GM23338 (cell line): Measurements from ENCODE around the gene SERINC4. TPM values are rescaled to one million over a fixed set of nuclear protein-coding genes. Genes with fewer than 3 reads are reported as not detected.

Source experiments
- ATAC-seq: fragments of 200-7000 bp; cut with Tn5 transposase; 3 replicates; pipeline ENCODE4 v1.9.1; 2020
- DNase-seq: peaks from one replicate; pipeline ENCODE4 v3.0.0-alpha.2; 2015; ENCODE audit warnings: low spot score
- H2AFZ ChIP-seq: fragments of 200-600 bp; sonication (generic); 2 replicates; pipeline ENCODE4 v1.8.0; 2016; ENCODE audit warnings: antibody characterized with exemption, mild to moderate bottlenecking, moderate library complexity
- H3F3A ChIP-seq: fragments of 200-600 bp; sonication (generic); replicated peaks from 2 replicates; pipeline ENCODE4 v1.8.0; 2017; ENCODE audit warnings: antibody characterized with exemption, mixed run types, low read depth
- H3K27ac ChIP-seq: fragments of 200-600 bp; sonication (generic); 2 replicates; pipeline ENCODE4 v1.6.1; 2016; ENCODE audit warnings: low read depth
- H3K27me3 ChIP-seq: fragments of 200-600 bp; sonication (generic); 2 replicates; pipeline ENCODE4 v1.8.0; 2016; ENCODE audit warnings: mild to moderate bottlenecking, mixed run types, moderate library complexity; ENCODE audit not compliant: insufficient read depth
- H3K36me3 ChIP-seq: fragments of 200-600 bp; sonication (generic); 2 replicates; pipeline ENCODE4 v1.8.0; 2016; ENCODE audit warnings: mild to moderate bottlenecking; ENCODE audit not compliant: insufficient read depth
- H3K4me1 ChIP-seq: fragments of 200-600 bp; sonication (generic); 2 replicates; pipeline ENCODE4 v1.8.0; 2016; ENCODE audit warnings: mild to moderate bottlenecking, moderate library complexity; ENCODE audit not compliant: insufficient read depth
- H3K4me2 ChIP-seq: fragments of 200-600 bp; sonication (generic); 2 replicates; pipeline ENCODE4 v1.7.1; 2017; ENCODE audit warnings: mixed run types
- H3K4me3 ChIP-seq: fragments of 200-600 bp; sonication (generic); 2 replicates; pipeline ENCODE4 v1.6.1; 2016; ENCODE audit warnings: mixed run types
- H3K79me2 ChIP-seq: fragments of 200-600 bp; sonication (generic); replicated peaks from 2 replicates; pipeline ENCODE4 v1.8.0; 2017; ENCODE audit warnings: mild to moderate bottlenecking; ENCODE audit not compliant: insufficient read depth
- H3K9me2 ChIP-seq: fragments of 200-600 bp; sonication (generic); 2 replicates; pipeline ENCODE4 v1.8.0; 2017; ENCODE audit not compliant: insufficient read depth
- H4K20me1 ChIP-seq: fragments of 200-600 bp; sonication (generic); replicated peaks from 2 replicates; pipeline ENCODE4 v1.8.0; 2017; ENCODE audit warnings: mild to moderate bottlenecking; ENCODE audit not compliant: insufficient read depth
- H3K27ac Mint-ChIP-seq: 2 replicates; pipeline ENCODE4 v1.8.0; 2020; ENCODE audit warnings: inconsistent platforms, mild to moderate bottlenecking, moderate library complexity, mixed read lengths
- H3K27me3 Mint-ChIP-seq: 3 replicates; pipeline ENCODE4 v1.8.0; 2022; ENCODE audit warnings: low read depth, mild to moderate bottlenecking, moderate library complexity, mixed read lengths, inconsistent platforms; ENCODE audit not compliant: insufficient read depth, poor library complexity
- H3K36me3 Mint-ChIP-seq: 3 replicates; pipeline ENCODE4 v1.8.0; 2021; ENCODE audit warnings: low read depth, mild to moderate bottlenecking, inconsistent platforms, moderate library complexity, mixed read lengths
- H3K4me1 Mint-ChIP-seq: 3 replicates; pipeline ENCODE4 v1.8.0; 2020; ENCODE audit warnings: mild to moderate bottlenecking, inconsistent platforms, mixed read lengths
- H3K4me3 Mint-ChIP-seq: 3 replicates; pipeline ENCODE4 v1.8.0; 2021; ENCODE audit warnings: moderate library complexity, mild to moderate bottlenecking, inconsistent platforms, mixed read lengths
- H3K9me3 Mint-ChIP-seq: 3 replicates; pipeline ENCODE4 v1.8.0; 2020; ENCODE audit warnings: moderate library complexity, mild to moderate bottlenecking, inconsistent platforms, mixed read lengths
- CREB1 ChIP-seq: fragments of 250-450 bp; sonication (Bioruptor Pico); IDR thresholded peaks from 2 replicates; pipeline ENCODE4 v1.5.0; 2020; ENCODE audit warnings: low read depth, mild to moderate bottlenecking, moderate library complexity
- CTCF ChIP-seq, 2 experiments: fragments of 200-600 bp in 1 of 2; sonication (generic) in 1 of 2; conservative IDR thresholded peaks; 2 replicates each; pipeline versions ENCODE4 v1.5.1 to v1.6.1; 2016 to 2017; ENCODE audit warnings: antibody characterized with exemption in 2 of 2, low read depth in 2 of 2, mild to moderate bottlenecking in 2 of 2, moderate library complexity in 1 of 2
- ETS1 ChIP-seq: IDR thresholded peaks from 2 replicates; pipeline ENCODE4 v1.6.1; 2016; ENCODE audit warnings: antibody characterized with exemption
- EZH2 ChIP-seq: fragments of 200-600 bp; sonication (generic); IDR thresholded peaks from one replicate; pipeline ENCODE4 v1.8.0; 2017; ENCODE audit warnings: antibody characterized with exemption, mild to moderate bottlenecking, low read depth; ENCODE audit not compliant: unreplicated experiment
- EZH2phosphoT487 ChIP-seq: fragments of 200-600 bp; sonication (generic); IDR thresholded peaks from one replicate; pipeline ENCODE4 v1.8.1; 2018; ENCODE audit warnings: antibody characterized with exemption; ENCODE audit not compliant: unreplicated experiment
- JUNB ChIP-seq: IDR thresholded peaks from one replicate; pipeline ENCODE4 v1.6.1; 2016; ENCODE audit warnings: antibody characterized with exemption; ENCODE audit not compliant: unreplicated experiment
- NANOG ChIP-seq: IDR thresholded peaks from 2 replicates; pipeline ENCODE4 v1.6.1; 2016; ENCODE audit warnings: antibody characterized with exemption, borderline replicate concordance
- POLR2AphosphoS5 ChIP-seq: IDR thresholded peaks from 2 replicates; pipeline ENCODE4 v1.6.1; 2016; ENCODE audit warnings: antibody characterized with exemption, low read depth
- REST ChIP-seq: IDR thresholded peaks from one replicate; pipeline ENCODE4 v1.6.1; 2018; ENCODE audit warnings: antibody characterized with exemption; ENCODE audit not compliant: unreplicated experiment
- STAT1 ChIP-seq: IDR thresholded peaks from one replicate; pipeline ENCODE4 v1.6.1; 2016; ENCODE audit warnings: antibody characterized with exemption; ENCODE audit not compliant: unreplicated experiment
- ZNF114 ChIP-seq: fragments of 250-450 bp; sonication (Bioruptor Pico); IDR thresholded peaks from 2 replicates; pipeline ENCODE4 v1.5.0; 2020; ENCODE audit warnings: mild to moderate bottlenecking, moderate library complexity
- ZNF331 ChIP-seq: fragments of 250-450 bp; sonication (Bioruptor Pico); IDR thresholded peaks from 2 replicates; pipeline ENCODE4 v1.5.0; 2020; ENCODE audit warnings: low read depth, mild to moderate bottlenecking, moderate library complexity
- ZNF462 ChIP-seq: fragments of 250-450 bp; sonication (Bioruptor Pico); IDR thresholded peaks from 2 replicates; pipeline ENCODE4 v1.5.0; 2020; ENCODE audit warnings: mild to moderate bottlenecking, moderate library complexity
- polyA plus RNA-seq: library from polyadenylated mRNA; unstranded; fragments of >200 nt; fragmentation: Nextera tagmentation; extraction: Ambion mirVana; gene quantifications from 2 replicates; pipeline ENCODE4 v1.2.1, GENCODE V29; 2016
- total RNA-seq: library from RNA; depleted of rRNA; stranded (reverse); fragments of >200 nt; shearing (Covaris generic); gene quantifications from 2 replicates; pipeline ENCODE4 v1.2.3, GENCODE V29; 2014

The SERINC4 gene
- total and polyA plus RNA-seq, 2 experiments from 2014 or later, result not detected

- Histone ChIP-seq H3K9me2 (no peaks in the 10 kb centered on the region), H3F3A (peaks cover 41% of the 10 kb centered on the region), H3K36me3 (peaks cover 9% of the 10 kb centered on the region), H4K20me1 (peaks cover 2% of the 10 kb centered on the region; the same call in 1 of the 2 replicates), H3K4me3 (peak within 1 kb of the TSS; percentile 89), H3K27me3 (no peaks in the 10 kb centered on the region), H3K27ac (peak within 1 kb of the TSS; percentile 94), H2AFZ (peak within 1 kb of the TSS; percentile 49; the same call in 1 of the 2 replicates), H3K4me1 (peaks cover 28% of the 10 kb centered on the region), H3K4me2 (peak within 1 kb of the TSS; percentile 88), H3K79me2 (peaks cover 15% of the 10 kb centered on the region)
- ATAC-seq (peak; percentile 84), DNase-seq (peak; percentile 93)
- peaks cover 38% of the 10 kb centered on the region for H3K4me1 Mint-ChIP-seq
- peaks cover 71% of the 10 kb centered on the region for H3K36me3 Mint-ChIP-seq
- peaks cover 12% of the 10 kb centered on the region for H3K27me3 Mint-ChIP-seq
- peak within 1 kb of the TSS; percentile 99 for H3K4me3 Mint-ChIP-seq
- TF ChIP-seq ETS1 (peak; percentile 30; the same call in 1 of the 2 replicates), NANOG (no peak), EZH2 (no peak), ZNF462 (CRISPR knock-in tag) (no peak), POLR2AphosphoS5 (peak; percentile 92), EZH2phosphoT487 (no peak), ZNF114 (no peak), REST (no peak), CREB1 (peak; percentile 42; the same call in 1 of the 2 replicates), JUNB (no peak), STAT1 (no peak), ZNF331 (CRISPR knock-in tag) (no peak), CTCF (conservative IDR thresholded peaks at IDR 0.05; ENCODE audit: low read depth in 2 of 2) (no peak)
- H3K9me3 Mint-ChIP-seq, result no peaks in the 10 kb centered on the region
- H3K27ac Mint-ChIP-seq, result peak within 1 kb of the TSS; percentile 98
Observed at GRCh38 chr15:43800286-43801141, 494 bp upstream of the SERINC4 start, which contains the start of gene HYPK. HYPK (plus strand) TSS chr15:43800599; CDS start chr15:43800623, 24 bp downstream.
